ENCODE results near the gene PAK5.

DNA sequence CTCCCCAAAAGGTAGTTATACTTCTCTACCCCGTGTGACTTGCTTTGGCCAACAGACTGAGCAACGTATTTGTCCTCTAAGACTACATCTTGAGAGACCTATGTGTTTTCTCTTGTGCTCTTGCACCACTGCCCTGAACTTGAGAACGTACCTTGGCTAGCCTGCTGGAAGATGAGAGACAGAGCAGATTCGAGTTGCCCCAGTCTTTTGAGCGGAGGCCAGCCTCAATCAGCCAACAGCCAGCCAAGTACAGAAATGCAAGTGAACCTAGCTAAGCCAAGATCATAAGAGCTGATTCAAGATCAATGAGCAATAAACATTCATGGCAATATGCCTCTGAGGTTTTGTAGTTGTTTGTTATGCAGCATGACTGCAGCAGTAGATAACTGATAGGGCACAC lies 98.4 kb downstream of the PAK5 start:
- TF ChIP-seq TCF12 (IDR thresholded peaks at IDR 0.05) (no peak), TCF12 (CRISPR knock-in tag; IDR thresholded peaks at IDR 0.05) (no peak), ARNT (IDR thresholded peaks at IDR 0.05) (no peak), POLR2AphosphoS5 (IDR thresholded peaks at IDR 0.05; ENCODE audit: low read depth, low read length) (no peak), FOXP1 (IDR thresholded peaks at IDR 0.05) (no peak), FOXP1 (CRISPR knock-in tag; IDR thresholded peaks at IDR 0.05) (no peak), TAF1 (CRISPR knock-in tag; IDR thresholded peaks at IDR 0.05) (no peak), PCBP1 (IDR thresholded peaks at IDR 0.05; ENCODE audit: borderline replicate concordance, low read depth, low read length) (no peak), HNRNPK (IDR thresholded peaks at IDR 0.05; ENCODE audit: low read depth, low read length, poor library complexity, severe bottlenecking) (no peak), HNRNPL (IDR thresholded peaks at IDR 0.05; ENCODE audit: low read depth, low read length) (no peak), KAT2B (IDR thresholded peaks at IDR 0.05; ENCODE audit: borderline replicate concordance, low read depth, low read length) (no peak), MAZ (IDR thresholded peaks at IDR 0.05; ENCODE audit: borderline replicate concordance, low read depth, low read length) (no peak), MAZ (CRISPR knock-in tag; IDR thresholded peaks at IDR 0.05; ENCODE audit: low read depth) (no peak)
- TF ChIP-seq, protein P1, sequence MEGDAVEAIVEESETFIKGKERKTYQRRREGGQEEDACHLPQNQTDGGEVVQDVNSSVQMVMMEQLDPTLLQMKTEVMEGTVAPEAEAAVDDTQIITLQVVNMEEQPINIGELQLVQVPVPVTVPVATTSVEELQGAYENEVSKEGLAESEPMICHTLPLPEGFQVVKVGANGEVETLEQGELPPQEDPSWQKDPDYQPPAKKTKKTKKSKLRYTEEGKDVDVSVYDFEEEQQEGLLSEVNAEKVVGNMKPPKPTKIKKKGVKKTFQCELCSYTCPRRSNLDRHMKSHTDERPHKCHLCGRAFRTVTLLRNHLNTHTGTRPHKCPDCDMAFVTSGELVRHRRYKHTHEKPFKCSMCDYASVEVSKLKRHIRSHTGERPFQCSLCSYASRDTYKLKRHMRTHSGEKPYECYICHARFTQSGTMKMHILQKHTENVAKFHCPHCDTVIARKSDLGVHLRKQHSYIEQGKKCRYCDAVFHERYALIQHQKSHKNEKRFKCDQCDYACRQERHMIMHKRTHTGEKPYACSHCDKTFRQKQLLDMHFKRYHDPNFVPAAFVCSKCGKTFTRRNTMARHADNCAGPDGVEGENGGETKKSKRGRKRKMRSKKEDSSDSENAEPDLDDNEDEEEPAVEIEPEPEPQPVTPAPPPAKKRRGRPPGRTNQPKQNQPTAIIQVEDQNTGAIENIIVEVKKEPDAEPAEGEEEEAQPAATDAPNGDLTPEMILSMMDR (CRISPR knock-in tag; IDR thresholded peaks at IDR 0.05) = no peak
